Measurements from ENCODE around the gene KCNH8. TPM values are rescaled to one million over a fixed set of nuclear protein-coding genes. Genes with fewer than 3 reads are reported as not detected.

Gene KCNH8
- total and polyA plus RNA-seq, 10 of the 15 experiments (the other 5 are each of a cell fraction or from before 2014, with no cell fraction given): under 0.01 to 0.18 (median 0.07) TPM; not detected in 2

- in situ Hi-C loops (cut with MboI) (no loop called here), intact Hi-C loops (cut with micrococcal nuclease; ENCODE audit: unreplicated experiment) (no loop called here)
- Histone ChIP-seq H4K20me1 (ENCODE audit: control insufficient read depth, insufficient read depth) (no peaks in the 10 kb centered on the region), H3K4me3 (no peak overlapping the region), H3K9ac (ENCODE audit: control insufficient read depth, insufficient read depth, low read length) (no peak overlapping the region), H3K4me1 (ENCODE audit: control insufficient read depth, insufficient read depth, low read length) (no peaks in the 10 kb centered on the region), H3K9me3 (replicated peaks; ENCODE audit: control insufficient read depth, insufficient read depth, low read length) (no peaks in the 10 kb centered on the region), H3K79me2 (ENCODE audit: control insufficient read depth, insufficient read depth, low read length) (no peaks in the 10 kb centered on the region), H2AFZ (ENCODE audit: control insufficient read depth, low read depth, low read length) (no peak overlapping the region), H3K27me3 (replicated peaks in 1 of 2; ENCODE audit: control insufficient read depth in 2 of 2, insufficient read depth in 2 of 2, low read length in 1 of 2) (no peaks in the 10 kb centered on the region), H3K27ac (ENCODE audit: control insufficient read depth, insufficient read depth) (no peak overlapping the region), H3K36me3 (ENCODE audit: control insufficient read depth in 2 of 2, insufficient read depth in 2 of 2, low read length in 1 of 2) (no peaks in the 10 kb centered on the region), H3K4me2 (ENCODE audit: control insufficient read depth, insufficient read depth) (no peak overlapping the region)
- no peak for FAIRE-seq
- no TSS peak for BruUV-seq (replicated peaks)
- POLR2A ChIA-PET: no interaction called here
- CTCF ChIA-PET: no interaction called here
- SMC1A ChIA-PET (ENCODE audit: uncharacterized antibody, unreplicated experiment): no interaction called here
- 39% methylated on average over 2 of the region's 2 CpGs for WGBS (ENCODE audit: insufficient coverage, insufficient replicate concordance, low lambda C conversion rate, missing lambda C conversion rate)
- no peak for ATAC-seq
- DNase-seq (ENCODE audit: low read depth, low spot score): no peak
- TF ChIP-seq TCF12 (IDR thresholded peaks at IDR 0.05; ENCODE audit: low read depth, low read length) (no peak), HDGF (IDR thresholded peaks at IDR 0.05) (no peak), FOXM1 (IDR thresholded peaks at IDR 0.05; ENCODE audit: low read depth, low read length) (no peak), SRF (IDR thresholded peaks at IDR 0.05; ENCODE audit: low read depth in 2 of 2, low read length in 2 of 2) (no peak)
- RAD21 ChIA-PET (ENCODE audit: unreplicated experiment): no interaction called here
Measured at GRCh38 chr3:19206540-19206939, 58.2 kb downstream of the KCNH8 start.

- RAD21 ChIA-PET (ENCODE audit: unreplicated experiment): interaction anchor here (0.8 to 1.0 kb wide), 2 partner anchors 327 to 653 kb away, joined by 3 read pairs; no protein-coding TSS in a partner anchor
- Histone ChIP-seq H3K4me2 (ENCODE audit: control insufficient read depth, insufficient read depth) (no peak overlapping the region), H3K36me3 (ENCODE audit: control insufficient read depth in 2 of 2, insufficient read depth in 2 of 2, low read length in 1 of 2) (no peaks in the 10 kb centered on the region), H3K27me3 (replicated peaks in 1 of 2; ENCODE audit: control insufficient read depth in 2 of 2, insufficient read depth in 2 of 2, low read length in 1 of 2) (no peaks in the 10 kb centered on the region), H3K4me1 (ENCODE audit: control insufficient read depth, insufficient read depth, low read length) (no peaks in the 10 kb centered on the region), H3K9me3 (replicated peaks; ENCODE audit: control insufficient read depth, insufficient read depth, low read length) (no peaks in the 10 kb centered on the region), H2AFZ (ENCODE audit: control insufficient read depth, low read depth, low read length) (no peak overlapping the region), H3K4me3 (no peak overlapping the region), H4K20me1 (ENCODE audit: control insufficient read depth, insufficient read depth) (no peaks in the 10 kb centered on the region), H3K27ac (ENCODE audit: control insufficient read depth, insufficient read depth) (no peak overlapping the region), H3K9ac (ENCODE audit: control insufficient read depth, insufficient read depth, low read length) (no peak overlapping the region), H3K79me2 (ENCODE audit: control insufficient read depth, insufficient read depth, low read length) (no peaks in the 10 kb centered on the region)
- FAIRE-seq (no peak), ATAC-seq (peak; percentile 69), DNase-seq (ENCODE audit: low read depth, low spot score) (no peak)
- BruUV-seq (replicated peaks): no TSS peak
- POLR2A ChIA-PET: no interaction called here
- CTCF ChIA-PET: no interaction called here
- SMC1A ChIA-PET (ENCODE audit: uncharacterized antibody, unreplicated experiment): interaction anchor here (2.2 kb wide), 1 partner anchor 653 kb away, joined by 5 read pairs; no protein-coding TSS in a partner anchor
- WGBS (ENCODE audit: insufficient coverage, insufficient replicate concordance, low lambda C conversion rate, missing lambda C conversion rate): 42% methylated on average over 6 of the region's 6 CpGs
- intact Hi-C loops (cut with micrococcal nuclease; ENCODE audit: unreplicated experiment): loop anchor here (5.0 kb wide), 2 partner anchors 134 to 654 kb away; no protein-coding TSS in a partner anchor
- in situ Hi-C loops (cut with MboI): no loop called here
- no peak for TF ChIP-seq POLR2AphosphoS5 (IDR thresholded peaks at IDR 0.05; ENCODE audit: low read length)
- TF ChIP-seq RFX5 (IDR thresholded peaks at IDR 0.05; ENCODE audit: low read depth, low read length): no peak
- TF ChIP-seq ATF7 (IDR thresholded peaks at IDR 0.05; ENCODE audit: low read depth): no peak
- no peak for TF ChIP-seq ETV6 (conservative IDR thresholded peaks at IDR 0.05 in 1 of 2, IDR thresholded peaks at IDR 0.05 in 1 of 2; ENCODE audit: borderline replicate concordance in 1 of 2, low read depth in 1 of 2)
- TF ChIP-seq SMC3 (IDR thresholded peaks at IDR 0.05; ENCODE audit: borderline replicate concordance, low read length): peak; percentile 46; the same call in 1 of the 2 replicates
- TF ChIP-seq FOXK2 (IDR thresholded peaks at IDR 0.05): no peak
- no peak for TF ChIP-seq STAT3 (IDR thresholded peaks at IDR 0.05; ENCODE audit: low read depth, low read length)
- TF ChIP-seq, protein P1, sequence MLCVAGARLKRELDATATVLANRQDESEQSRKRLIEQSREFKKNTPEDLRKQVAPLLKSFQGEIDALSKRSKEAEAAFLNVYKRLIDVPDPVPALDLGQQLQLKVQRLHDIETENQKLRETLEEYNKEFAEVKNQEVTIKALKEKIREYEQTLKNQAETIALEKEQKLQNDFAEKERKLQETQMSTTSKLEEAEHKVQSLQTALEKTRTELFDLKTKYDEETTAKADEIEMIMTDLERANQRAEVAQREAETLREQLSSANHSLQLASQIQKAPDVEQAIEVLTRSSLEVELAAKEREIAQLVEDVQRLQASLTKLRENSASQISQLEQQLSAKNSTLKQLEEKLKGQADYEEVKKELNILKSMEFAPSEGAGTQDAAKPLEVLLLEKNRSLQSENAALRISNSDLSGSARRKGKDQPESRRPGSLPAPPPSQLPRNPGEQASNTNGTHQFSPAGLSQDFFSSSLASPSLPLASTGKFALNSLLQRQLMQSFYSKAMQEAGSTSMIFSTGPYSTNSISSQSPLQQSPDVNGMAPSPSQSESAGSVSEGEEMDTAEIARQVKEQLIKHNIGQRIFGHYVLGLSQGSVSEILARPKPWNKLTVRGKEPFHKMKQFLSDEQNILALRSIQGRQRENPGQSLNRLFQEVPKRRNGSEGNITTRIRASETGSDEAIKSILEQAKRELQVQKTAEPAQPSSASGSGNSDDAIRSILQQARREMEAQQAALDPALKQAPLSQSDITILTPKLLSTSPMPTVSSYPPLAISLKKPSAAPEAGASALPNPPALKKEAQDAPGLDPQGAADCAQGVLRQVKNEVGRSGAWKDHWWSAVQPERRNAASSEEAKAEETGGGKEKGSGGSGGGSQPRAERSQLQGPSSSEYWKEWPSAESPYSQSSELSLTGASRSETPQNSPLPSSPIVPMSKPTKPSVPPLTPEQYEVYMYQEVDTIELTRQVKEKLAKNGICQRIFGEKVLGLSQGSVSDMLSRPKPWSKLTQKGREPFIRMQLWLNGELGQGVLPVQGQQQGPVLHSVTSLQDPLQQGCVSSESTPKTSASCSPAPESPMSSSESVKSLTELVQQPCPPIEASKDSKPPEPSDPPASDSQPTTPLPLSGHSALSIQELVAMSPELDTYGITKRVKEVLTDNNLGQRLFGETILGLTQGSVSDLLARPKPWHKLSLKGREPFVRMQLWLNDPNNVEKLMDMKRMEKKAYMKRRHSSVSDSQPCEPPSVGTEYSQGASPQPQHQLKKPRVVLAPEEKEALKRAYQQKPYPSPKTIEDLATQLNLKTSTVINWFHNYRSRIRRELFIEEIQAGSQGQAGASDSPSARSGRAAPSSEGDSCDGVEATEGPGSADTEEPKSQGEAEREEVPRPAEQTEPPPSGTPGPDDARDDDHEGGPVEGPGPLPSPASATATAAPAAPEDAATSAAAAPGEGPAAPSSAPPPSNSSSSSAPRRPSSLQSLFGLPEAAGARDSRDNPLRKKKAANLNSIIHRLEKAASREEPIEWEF (IDR thresholded peaks at IDR 0.05; ENCODE audit: insufficient replicate concordance, low read depth, low read length): no peak
- no peak for TF ChIP-seq GABPA (IDR thresholded peaks at IDR 0.05; ENCODE audit: low read depth)
- no peak for TF ChIP-seq LARP7 (IDR thresholded peaks at IDR 0.05)
Measured at GRCh38 chr3:19213603-19214220, 65.4 kb downstream of the KCNH8 start.
